Neural cell (in vitro differentiated cells): ENCODE data around the gene SHISAL1. TPM values are rescaled to one million over a fixed set of nuclear protein-coding genes. Genes with fewer than 3 reads are reported as not detected.

Experiments
- H2AFZ ChIP-seq: fragments of 200-600, 300-800 bp; sonication (generic), shearing (Covaris generic); 2 replicates; pipeline ENCODE4 v1.6.0; 2014; ENCODE audit warnings: low read depth, mild to moderate bottlenecking, antibody characterized with exemption, low read length, moderate library complexity
- H3F3A ChIP-seq: fragments of 200-600 bp; shearing (Covaris generic); 2 replicates; pipeline ENCODE4 v1.6.1; 2016; ENCODE audit warnings: mild to moderate bottlenecking, moderate library complexity, mixed read lengths, antibody characterized with exemption, low read length; ENCODE audit not compliant: insufficient read depth, poor library complexity, severe bottlenecking
- H3K27ac ChIP-seq: fragments of 200-600, 300-800 bp; sonication (generic), shearing (Covaris generic); 2 replicates; pipeline ENCODE4 v1.5.1; 2014; ENCODE audit warnings: mild to moderate bottlenecking, low read length, moderate library complexity
- H3K27me3 ChIP-seq: fragments of 300-800, 200-600 bp; sonication (generic), shearing (Covaris generic); 2 replicates; pipeline ENCODE4 v1.6.0; 2014; ENCODE audit warnings: mild to moderate bottlenecking, low read depth, low read length, moderate library complexity; ENCODE audit not compliant: insufficient read depth
- H3K36me3 ChIP-seq: fragments of 300-800, 200-600 bp; sonication (generic), shearing (Covaris generic); 2 replicates; pipeline ENCODE4 v1.5.1; 2014; ENCODE audit warnings: mild to moderate bottlenecking, antibody characterized with exemption, low read length, moderate library complexity; ENCODE audit not compliant: insufficient read depth
- H3K4me2 ChIP-seq: fragments of 300-800, 200-600 bp; sonication (generic), shearing (Covaris generic); 2 replicates; pipeline ENCODE4 v1.6.0; 2014; ENCODE audit warnings: mild to moderate bottlenecking, low read length
- H3K4me3 ChIP-seq: fragments of 300-800, 200-600 bp; sonication (generic), shearing (Covaris generic); 2 replicates; pipeline ENCODE4 v1.5.1; 2014; ENCODE audit warnings: mild to moderate bottlenecking, low read length, moderate library complexity
- H3K79me2 ChIP-seq: fragments of 200-600 bp; shearing (Covaris generic); replicated peaks from 2 replicates; pipeline ENCODE4 v1.6.0; 2014; ENCODE audit warnings: mild to moderate bottlenecking, low read length, moderate library complexity; ENCODE audit not compliant: insufficient read depth
- H3K9ac ChIP-seq: fragments of 300-800, 200-600 bp; sonication (generic), shearing (Covaris generic); 2 replicates; pipeline ENCODE4 v1.6.1; 2016; ENCODE audit warnings: mild to moderate bottlenecking, low read length, mixed read lengths
- H3K9me2 ChIP-seq: fragments of 200-600 bp; shearing (Covaris generic); 2 replicates; pipeline ENCODE4 v1.6.1; 2016; ENCODE audit warnings: mild to moderate bottlenecking, low read length, mixed read lengths; ENCODE audit not compliant: insufficient read depth
- H3K9me3 ChIP-seq: fragments of 200-600, 300-800 bp; sonication (generic), shearing (Covaris generic); 2 replicates; pipeline ENCODE4 v1.6.1; 2016; ENCODE audit warnings: mild to moderate bottlenecking, mixed run types, low read length, moderate library complexity, mixed read lengths
- H4K20me1 ChIP-seq: fragments of 200-600 bp; shearing (Covaris generic); 2 replicates; pipeline ENCODE4 v1.6.1; 2016; ENCODE audit warnings: mild to moderate bottlenecking, mixed run types; ENCODE audit not compliant: insufficient read depth
- CTCF ChIP-seq: fragments of 450-650 bp; IDR thresholded peaks from 2 replicates; pipeline ENCODE4 v1.5.1; 2014; ENCODE audit warnings: antibody characterized with exemption, mild to moderate bottlenecking, moderate library complexity; ENCODE audit not compliant: poor library complexity, severe bottlenecking
- EP300 ChIP-seq: fragments of 450-650 bp; conservative IDR thresholded peaks from 2 replicates; pipeline ENCODE4 v1.6.1; 2014; ENCODE audit warnings: antibody characterized with exemption, mild to moderate bottlenecking, moderate library complexity; ENCODE audit not compliant: poor library complexity, severe bottlenecking
- EZH2 ChIP-seq: fragments of 200-600, 300-800 bp; shearing (Covaris generic), sonication (generic); IDR thresholded peaks from 2 replicates; pipeline ENCODE4 v1.6.1; 2014; ENCODE audit warnings: antibody characterized with exemption, low read length, borderline replicate concordance, mild to moderate bottlenecking; ENCODE audit not compliant: insufficient read depth, poor library complexity, severe bottlenecking
- MXI1 ChIP-seq: fragments of 450-650 bp; conservative IDR thresholded peaks from 2 replicates; pipeline ENCODE4 v1.6.1; 2014; ENCODE audit warnings: antibody characterized with exemption, mild to moderate bottlenecking; ENCODE audit not compliant: poor library complexity, severe bottlenecking
- POLR2AphosphoS5 ChIP-seq: IDR thresholded peaks from 2 replicates; pipeline ENCODE4 v1.6.1; 2012
- RAD21 ChIP-seq: fragments of 450-650 bp; conservative IDR thresholded peaks from 2 replicates; pipeline ENCODE4 v1.6.1; 2014; ENCODE audit warnings: antibody characterized with exemption, mild to moderate bottlenecking, moderate library complexity
- REST ChIP-seq: IDR thresholded peaks from 2 replicates; pipeline ENCODE4 v1.6.1; 2012; ENCODE audit warnings: borderline replicate concordance
- SMC3 ChIP-seq: fragments of 450-650 bp; conservative IDR thresholded peaks from 2 replicates; pipeline ENCODE4 v1.6.1; 2014; ENCODE audit warnings: antibody characterized with exemption, mild to moderate bottlenecking, moderate library complexity; ENCODE audit not compliant: poor library complexity
- TAF1 ChIP-seq: IDR thresholded peaks from 2 replicates; pipeline ENCODE4 v1.6.1; 2012; ENCODE audit warnings: low read depth
- polyA plus RNA-seq: library from polyadenylated mRNA; depleted of rRNA; stranded (reverse); fragments of >200 nt; gene quantifications from 2 replicates; pipeline ENCODE4 v1.2.3, GENCODE V29; 2014

Gene SHISAL1
- polyA plus RNA-seq, 1 donor from 2014 or later, result 15.4 TPM

DNA sequence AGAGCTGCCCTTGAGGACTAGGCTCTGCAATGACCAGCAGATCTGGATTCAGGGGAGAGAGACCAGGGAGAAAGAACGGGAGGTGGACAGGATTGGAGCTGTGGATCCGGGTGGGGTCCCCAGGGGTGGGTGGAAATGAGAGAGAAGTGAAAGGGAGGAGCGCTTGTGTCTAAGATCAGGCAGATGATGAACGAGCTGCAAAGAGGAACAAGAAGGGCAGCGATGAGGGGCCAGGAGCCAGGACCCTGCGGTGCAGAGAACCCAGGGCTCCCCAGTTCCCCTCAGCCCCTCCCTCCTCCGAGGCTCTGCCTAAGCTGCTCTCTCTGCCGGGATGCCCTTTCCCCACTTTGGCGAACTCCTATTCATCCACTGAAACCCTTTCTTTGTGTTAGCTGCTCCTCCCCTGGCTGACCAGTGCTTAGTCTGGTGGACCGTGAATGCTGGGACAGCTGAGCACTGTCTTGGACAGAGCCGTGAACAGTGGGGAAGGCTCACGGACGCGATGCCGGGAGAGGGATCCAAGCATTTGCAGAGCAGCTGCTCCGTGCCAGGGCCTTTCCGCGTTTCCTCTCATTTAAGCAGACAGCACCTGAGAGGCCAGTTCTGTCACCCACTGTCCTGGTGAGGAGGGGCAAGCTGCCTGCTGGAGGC is 35.9 kb downstream of the SHISAL1 start:
- Histone ChIP-seq H3K4me3 (no peak overlapping the region), H3K9me2 (no peaks in the 10 kb centered on the region), H3K9me3 (no peaks in the 10 kb centered on the region), H3F3A (no peaks in the 10 kb centered on the region), H2AFZ (no peak overlapping the region), H3K27me3 (no peaks in the 10 kb centered on the region), H3K4me2 (no peak overlapping the region), H3K27ac (no peak overlapping the region), H3K9ac (no peak overlapping the region), H3K79me2 (no peaks in the 10 kb centered on the region), H4K20me1 (no peaks in the 10 kb centered on the region), H3K36me3 (no peaks in the 10 kb centered on the region)
- TF ChIP-seq EP300, result no peak
- no peak for TF ChIP-seq TAF1
- no peak for TF ChIP-seq CTCF
- no peak for TF ChIP-seq RAD21
- no peak for TF ChIP-seq MXI1
- TF ChIP-seq EZH2, result no peak
- no peak for TF ChIP-seq REST
- no peak for TF ChIP-seq POLR2AphosphoS5
- TF ChIP-seq SMC3, result no peak

GRCh38 chr22:44276041-44276440 is 36.7 kb downstream of the SHISAL1 start:
- Histone ChIP-seq H3K4me3 (no peak overlapping the region), H3K4me2 (no peak overlapping the region), H4K20me1 (no peaks in the 10 kb centered on the region), H2AFZ (no peak overlapping the region), H3K9me2 (no peaks in the 10 kb centered on the region), H3K27ac (no peak overlapping the region), H3F3A (no peaks in the 10 kb centered on the region), H3K79me2 (no peaks in the 10 kb centered on the region), H3K9ac (no peak overlapping the region), H3K36me3 (no peaks in the 10 kb centered on the region), H3K27me3 (no peaks in the 10 kb centered on the region), H3K9me3 (no peaks in the 10 kb centered on the region)
- TF ChIP-seq TAF1, result no peak
- TF ChIP-seq CTCF, result no peak
- no peak for TF ChIP-seq EZH2
- TF ChIP-seq SMC3, result no peak
- no peak for TF ChIP-seq EP300
